ENCODE results near the gene CYB5B.

DNA sequence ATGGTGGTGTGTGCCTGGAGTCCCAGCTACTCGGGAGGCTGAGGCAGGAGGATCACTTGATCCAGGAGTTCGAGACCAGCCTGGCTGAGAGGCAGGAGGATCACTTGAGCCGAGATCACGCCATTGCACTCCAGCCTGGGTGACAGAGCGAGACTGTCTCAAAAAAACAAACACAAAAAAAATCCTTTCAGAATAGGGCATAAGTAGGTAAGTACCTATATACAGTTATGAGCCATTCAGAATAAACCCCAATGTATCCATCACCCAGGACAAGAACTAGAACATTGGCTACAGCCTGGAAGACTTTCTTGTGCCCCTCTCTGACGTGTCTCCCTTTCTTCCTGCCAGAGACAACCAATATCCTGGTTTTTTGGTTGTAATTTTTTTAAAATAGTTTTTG lies 54.3 kb downstream of the CYB5B start:
- TF ChIP-seq EZH2 (IDR thresholded peaks at IDR 0.05; ENCODE audit: borderline replicate concordance, low read depth, low read length, severe bottlenecking) (no peak), JUN (IDR thresholded peaks at IDR 0.05; ENCODE audit: borderline replicate concordance, insufficient read depth, insufficient read length, low read depth) (no peak), POLR2AphosphoS5 (IDR thresholded peaks at IDR 0.05; ENCODE audit: insufficient read depth, low read depth, low read length) (no peak)
- TF ChIP-seq, protein P1, sequence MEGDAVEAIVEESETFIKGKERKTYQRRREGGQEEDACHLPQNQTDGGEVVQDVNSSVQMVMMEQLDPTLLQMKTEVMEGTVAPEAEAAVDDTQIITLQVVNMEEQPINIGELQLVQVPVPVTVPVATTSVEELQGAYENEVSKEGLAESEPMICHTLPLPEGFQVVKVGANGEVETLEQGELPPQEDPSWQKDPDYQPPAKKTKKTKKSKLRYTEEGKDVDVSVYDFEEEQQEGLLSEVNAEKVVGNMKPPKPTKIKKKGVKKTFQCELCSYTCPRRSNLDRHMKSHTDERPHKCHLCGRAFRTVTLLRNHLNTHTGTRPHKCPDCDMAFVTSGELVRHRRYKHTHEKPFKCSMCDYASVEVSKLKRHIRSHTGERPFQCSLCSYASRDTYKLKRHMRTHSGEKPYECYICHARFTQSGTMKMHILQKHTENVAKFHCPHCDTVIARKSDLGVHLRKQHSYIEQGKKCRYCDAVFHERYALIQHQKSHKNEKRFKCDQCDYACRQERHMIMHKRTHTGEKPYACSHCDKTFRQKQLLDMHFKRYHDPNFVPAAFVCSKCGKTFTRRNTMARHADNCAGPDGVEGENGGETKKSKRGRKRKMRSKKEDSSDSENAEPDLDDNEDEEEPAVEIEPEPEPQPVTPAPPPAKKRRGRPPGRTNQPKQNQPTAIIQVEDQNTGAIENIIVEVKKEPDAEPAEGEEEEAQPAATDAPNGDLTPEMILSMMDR (IDR thresholded peaks at IDR 0.05; ENCODE audit: extremely low read depth in 1 of 2, insufficient read depth in 1 of 2, low read depth in 1 of 2, low read length in 2 of 2) = no peak

All from endothelial cell of umbilical vein (primary cell).